PC-9 (cell line): ENCODE results near the gene TOMM5.

Experiments used
- EZH2 ChIP-seq: fragments of 200-600 bp; sonication (generic); IDR thresholded peaks from 2 replicates; pipeline ENCODE4 v1.8.0; 2017; ENCODE audit warnings: antibody characterized with exemption, low read depth
- TF ChIP-seq, protein P1 (sequence below): fragments of 200-600 bp; sonication (generic); conservative IDR thresholded peaks from 2 replicates; pipeline ENCODE4 v1.6.1; 2017; ENCODE audit warnings: mixed run types, antibody characterized with exemption, mild to moderate bottlenecking, moderate library complexity

GRCh38 chr9:37621273-37622121, 29.1 kb upstream of the TOMM5 start:
- TF ChIP-seq, protein P1, sequence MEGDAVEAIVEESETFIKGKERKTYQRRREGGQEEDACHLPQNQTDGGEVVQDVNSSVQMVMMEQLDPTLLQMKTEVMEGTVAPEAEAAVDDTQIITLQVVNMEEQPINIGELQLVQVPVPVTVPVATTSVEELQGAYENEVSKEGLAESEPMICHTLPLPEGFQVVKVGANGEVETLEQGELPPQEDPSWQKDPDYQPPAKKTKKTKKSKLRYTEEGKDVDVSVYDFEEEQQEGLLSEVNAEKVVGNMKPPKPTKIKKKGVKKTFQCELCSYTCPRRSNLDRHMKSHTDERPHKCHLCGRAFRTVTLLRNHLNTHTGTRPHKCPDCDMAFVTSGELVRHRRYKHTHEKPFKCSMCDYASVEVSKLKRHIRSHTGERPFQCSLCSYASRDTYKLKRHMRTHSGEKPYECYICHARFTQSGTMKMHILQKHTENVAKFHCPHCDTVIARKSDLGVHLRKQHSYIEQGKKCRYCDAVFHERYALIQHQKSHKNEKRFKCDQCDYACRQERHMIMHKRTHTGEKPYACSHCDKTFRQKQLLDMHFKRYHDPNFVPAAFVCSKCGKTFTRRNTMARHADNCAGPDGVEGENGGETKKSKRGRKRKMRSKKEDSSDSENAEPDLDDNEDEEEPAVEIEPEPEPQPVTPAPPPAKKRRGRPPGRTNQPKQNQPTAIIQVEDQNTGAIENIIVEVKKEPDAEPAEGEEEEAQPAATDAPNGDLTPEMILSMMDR = no peak
- no peak for TF ChIP-seq EZH2
